ENCODE data around the gene VAV2.

DNA sequence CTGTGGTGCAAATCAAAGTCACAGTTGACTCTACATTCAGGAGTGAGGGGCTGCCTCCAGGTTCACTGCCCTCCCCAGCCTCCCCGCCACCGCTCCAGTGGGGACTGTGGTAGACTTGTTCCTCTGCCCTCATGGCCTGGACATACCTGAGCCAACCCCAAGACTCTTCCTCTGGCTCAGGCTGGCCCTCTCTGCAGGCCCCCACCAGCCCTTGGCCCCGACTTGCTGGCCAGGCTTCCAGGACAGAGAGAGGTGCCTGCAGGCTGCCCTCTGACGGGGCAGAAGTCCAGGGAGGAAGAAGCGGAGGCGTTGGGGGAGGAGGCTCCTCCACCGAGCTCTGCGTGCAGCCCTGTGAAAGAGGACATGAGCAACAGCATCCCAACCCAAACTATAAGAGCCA, 251.2 kb downstream of the VAV2 start:
- TF ChIP-seq, protein P1, sequence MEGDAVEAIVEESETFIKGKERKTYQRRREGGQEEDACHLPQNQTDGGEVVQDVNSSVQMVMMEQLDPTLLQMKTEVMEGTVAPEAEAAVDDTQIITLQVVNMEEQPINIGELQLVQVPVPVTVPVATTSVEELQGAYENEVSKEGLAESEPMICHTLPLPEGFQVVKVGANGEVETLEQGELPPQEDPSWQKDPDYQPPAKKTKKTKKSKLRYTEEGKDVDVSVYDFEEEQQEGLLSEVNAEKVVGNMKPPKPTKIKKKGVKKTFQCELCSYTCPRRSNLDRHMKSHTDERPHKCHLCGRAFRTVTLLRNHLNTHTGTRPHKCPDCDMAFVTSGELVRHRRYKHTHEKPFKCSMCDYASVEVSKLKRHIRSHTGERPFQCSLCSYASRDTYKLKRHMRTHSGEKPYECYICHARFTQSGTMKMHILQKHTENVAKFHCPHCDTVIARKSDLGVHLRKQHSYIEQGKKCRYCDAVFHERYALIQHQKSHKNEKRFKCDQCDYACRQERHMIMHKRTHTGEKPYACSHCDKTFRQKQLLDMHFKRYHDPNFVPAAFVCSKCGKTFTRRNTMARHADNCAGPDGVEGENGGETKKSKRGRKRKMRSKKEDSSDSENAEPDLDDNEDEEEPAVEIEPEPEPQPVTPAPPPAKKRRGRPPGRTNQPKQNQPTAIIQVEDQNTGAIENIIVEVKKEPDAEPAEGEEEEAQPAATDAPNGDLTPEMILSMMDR (IDR thresholded peaks at IDR 0.05), result no peak
- no peak for TF ChIP-seq POLR2A (IDR thresholded peaks at IDR 0.05)

Data from uterus (tissue), 2 donors.